NCI-H187 (cell line): ENCODE results near the gene STK38.
"Not testable (repeated sequence)": the region's sequence is repeated elsewhere in the genome, so short reads cannot be mapped to it uniquely, and the experiment has no call there.

ENCODE experiments used
- DNase-seq, 2 experiments: peaks; one replicate each; lab custom pipeline; 2025; lab: John Stamatoyannopoulos, UW

Gene STK38

GRCh38 chr6:36484736-36485135, 62.5 kb downstream of the STK38 start:
- no peak for DNase-seq

- not testable (repeated sequence) for DNase-seq
Measured at GRCh38 chr6:36483326-36483725, 64.0 kb downstream of the STK38 start.

- DNase-seq, result no peak
Measured at GRCh38 chr6:36479256-36479655, 68.0 kb downstream of the STK38 start.

- no peak for DNase-seq
Measured at GRCh38 chr6:36478051-36478526, 69.2 kb downstream of the STK38 start.

GRCh38 chr6:36469946-36470345, 77.3 kb downstream of the STK38 start:
- no peak for DNase-seq

- no peak for DNase-seq
Measured at GRCh38 chr6:36469148-36469661, 78.1 kb downstream of the STK38 start.

- no peak for DNase-seq
Measured at GRCh38 chr6:36467625-36468024, 79.7 kb downstream of the STK38 start.

- DNase-seq, result no peak
Measured at GRCh38 chr6:36464233-36464632, 83.0 kb downstream of the STK38 start.

GRCh38 chr6:36463676-36464075, 83.6 kb downstream of the STK38 start:
- no peak for DNase-seq

- DNase-seq, result no peak
Measured at GRCh38 chr6:36461646-36462045, 85.6 kb downstream of the STK38 start.

- no peak for DNase-seq
Measured at GRCh38 chr6:36460916-36461315, 86.4 kb downstream of the STK38 start.

GRCh38 chr6:36459501-36459900, 87.8 kb downstream of the STK38 start:
- no peak for DNase-seq

- DNase-seq, result no peak
Measured at GRCh38 chr6:36455486-36456027, 91.7 kb downstream of the STK38 start.

- DNase-seq, result not testable (repeated sequence)
Measured at GRCh38 chr6:36452897-36453296, 94.4 kb downstream of the STK38 start.

- DNase-seq, result not testable (repeated sequence)
Measured at GRCh38 chr6:36449173-36449572, 98.1 kb downstream of the STK38 start.

- no peak for DNase-seq
Measured at GRCh38 chr6:36445621-36446020, 101.7 kb downstream of the STK38 start.

- DNase-seq, result no peak
Measured at GRCh38 chr6:36444470-36444869, 102.8 kb downstream of the STK38 start.
